ENCODE measurements around the gene COG5.
"Not testable (repeated sequence)": the region's sequence is repeated elsewhere in the genome, so short reads cannot be mapped to it uniquely, and the experiment has no call there.

Gene COG5

DNA sequence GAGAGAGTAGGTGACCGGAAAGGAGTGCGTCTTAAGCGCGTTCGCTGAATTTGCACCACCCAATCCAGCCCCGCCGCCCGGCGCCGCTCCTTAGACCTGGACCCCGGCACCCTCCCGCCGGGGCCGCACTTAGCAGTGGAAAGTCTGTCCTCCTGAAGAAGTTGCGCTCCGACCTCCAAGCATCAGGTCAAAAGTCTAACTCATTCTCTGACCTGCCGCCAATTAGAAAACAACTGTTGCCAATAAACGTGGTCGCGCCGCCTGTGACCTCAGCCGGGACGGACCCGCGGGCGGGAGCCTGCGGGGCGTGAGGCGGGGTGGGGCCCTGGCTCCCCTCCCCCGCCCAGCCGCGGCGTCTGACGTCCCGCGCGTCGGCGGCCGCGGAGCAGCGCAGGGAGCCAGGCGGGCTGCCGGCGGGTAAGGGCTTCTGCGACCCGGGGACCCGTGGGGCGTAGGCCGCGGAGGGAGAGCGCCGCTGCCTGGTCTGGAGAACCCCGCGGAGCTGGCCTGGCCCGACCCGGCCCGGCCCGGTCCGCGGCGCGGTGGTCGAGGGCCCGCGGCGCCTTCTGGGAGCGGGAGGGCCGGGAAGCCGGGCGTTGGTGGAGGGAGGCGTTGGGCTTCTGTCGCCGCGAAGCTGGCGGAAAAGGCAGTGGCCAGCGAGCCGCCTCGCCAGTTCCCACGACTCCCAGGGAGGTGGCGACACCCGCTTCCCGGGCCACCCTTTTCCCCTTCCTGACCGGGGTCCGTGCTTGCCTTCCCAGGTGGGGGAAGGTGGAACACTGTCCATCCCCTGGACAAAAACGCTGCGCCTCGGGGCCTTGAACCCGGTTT lies 16.4 kb upstream of the COG5 start, which contains the start of gene BCAP29:
BCAP29 (plus strand) TSS at position 362 of the 831 bp plus-strand sequence. CDS start 527 bp downstream, outside the sequence.
- peak; percentile 88 for DNase-seq (ENCODE audit: low spot score)

DNA sequence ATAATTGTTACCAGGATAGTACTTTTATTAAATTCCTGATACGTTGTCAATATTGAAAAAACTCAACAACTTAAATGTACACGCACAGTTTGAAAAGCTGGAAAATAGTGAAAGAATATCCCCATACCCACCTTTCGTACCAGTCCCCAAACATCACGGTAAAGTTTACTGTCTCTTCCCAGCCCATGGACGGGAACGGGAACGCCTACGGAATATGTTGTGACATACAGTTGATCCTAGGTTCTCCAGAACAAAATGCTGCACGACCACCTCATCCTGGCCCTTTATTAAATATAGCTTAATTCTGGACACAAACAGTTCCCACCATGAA lies 15.8 kb upstream of the COG5 start:
- DNase-seq (ENCODE audit: low spot score), result no peak

DNA sequence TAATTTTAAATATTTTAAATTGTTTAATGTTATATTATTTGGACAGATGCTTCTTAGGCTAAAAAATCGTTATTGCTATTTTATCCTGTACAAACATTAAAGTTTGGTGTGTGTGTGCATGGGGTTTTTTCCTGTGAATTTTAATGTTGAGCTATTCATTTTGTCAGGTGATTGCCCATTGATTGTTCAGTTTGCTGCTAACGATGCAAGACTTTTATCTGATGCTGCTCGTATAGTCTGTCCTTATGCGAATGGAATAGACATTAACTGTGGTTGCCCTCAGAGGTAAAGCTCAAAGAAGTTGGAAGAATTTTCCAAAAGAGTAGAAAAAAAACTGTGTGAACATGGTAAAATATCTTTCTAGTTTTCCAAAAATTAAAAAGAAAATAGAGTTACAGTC lies 9.8 kb upstream of the COG5 start:
- no peak for DNase-seq (ENCODE audit: low spot score)

DNA sequence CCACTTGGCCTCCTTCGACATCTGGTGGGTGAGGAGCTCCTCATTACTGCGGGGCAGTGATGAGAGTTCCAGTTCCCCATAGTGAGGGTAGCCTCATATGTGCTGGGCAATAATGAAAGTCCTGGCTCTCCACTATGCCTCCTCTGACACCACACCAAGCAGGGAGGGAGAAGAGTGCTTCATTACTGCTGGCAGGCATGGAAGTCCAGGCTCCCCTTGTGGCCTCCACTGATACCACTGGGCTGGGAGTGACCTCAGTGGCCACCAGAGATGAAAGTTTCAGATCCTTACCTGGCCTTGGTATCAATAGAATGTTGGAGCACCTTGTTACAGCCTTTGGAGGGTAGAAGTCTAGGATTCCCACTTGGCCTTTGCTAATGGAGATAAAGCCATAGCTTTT lies 6.6 kb upstream of the COG5 start:
- DNase-seq (ENCODE audit: low spot score), result no peak

DNA sequence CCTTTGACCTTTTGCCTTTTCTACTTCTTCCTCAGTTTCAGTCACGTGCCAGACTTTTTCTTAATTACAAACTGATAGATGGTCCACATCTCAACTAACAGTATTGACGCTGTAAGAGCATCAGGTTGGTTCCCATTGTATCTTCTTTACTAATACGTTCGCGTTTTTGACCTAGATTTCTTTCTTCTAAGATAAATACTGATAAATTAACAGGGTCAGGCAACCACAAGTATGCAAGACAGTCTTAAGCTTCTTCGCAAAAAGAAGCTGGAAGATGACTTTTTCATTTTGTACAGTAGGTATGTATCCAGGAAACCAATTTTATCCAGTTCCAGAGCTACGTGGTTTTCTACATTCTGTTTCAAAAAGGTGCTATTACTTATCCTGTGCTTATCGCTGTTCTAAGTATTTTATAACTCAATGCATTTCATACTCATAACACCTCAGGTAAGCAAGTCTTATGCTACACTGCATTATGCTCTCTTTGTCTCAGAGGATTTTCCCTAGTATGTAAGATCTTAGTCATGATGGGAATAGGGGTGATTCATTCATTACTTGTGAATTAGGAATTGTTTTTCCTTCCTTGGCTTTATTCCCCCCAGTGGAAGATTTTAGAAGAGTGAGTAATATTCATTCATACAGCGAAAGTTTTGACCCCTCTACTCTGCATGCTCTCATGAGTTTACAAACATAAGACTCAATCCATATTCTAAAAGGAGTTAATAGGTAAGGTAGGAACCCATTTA lies 1.0 kb upstream of the COG5 start:
- DNase-seq (ENCODE audit: low spot score), result no peak

DNA sequence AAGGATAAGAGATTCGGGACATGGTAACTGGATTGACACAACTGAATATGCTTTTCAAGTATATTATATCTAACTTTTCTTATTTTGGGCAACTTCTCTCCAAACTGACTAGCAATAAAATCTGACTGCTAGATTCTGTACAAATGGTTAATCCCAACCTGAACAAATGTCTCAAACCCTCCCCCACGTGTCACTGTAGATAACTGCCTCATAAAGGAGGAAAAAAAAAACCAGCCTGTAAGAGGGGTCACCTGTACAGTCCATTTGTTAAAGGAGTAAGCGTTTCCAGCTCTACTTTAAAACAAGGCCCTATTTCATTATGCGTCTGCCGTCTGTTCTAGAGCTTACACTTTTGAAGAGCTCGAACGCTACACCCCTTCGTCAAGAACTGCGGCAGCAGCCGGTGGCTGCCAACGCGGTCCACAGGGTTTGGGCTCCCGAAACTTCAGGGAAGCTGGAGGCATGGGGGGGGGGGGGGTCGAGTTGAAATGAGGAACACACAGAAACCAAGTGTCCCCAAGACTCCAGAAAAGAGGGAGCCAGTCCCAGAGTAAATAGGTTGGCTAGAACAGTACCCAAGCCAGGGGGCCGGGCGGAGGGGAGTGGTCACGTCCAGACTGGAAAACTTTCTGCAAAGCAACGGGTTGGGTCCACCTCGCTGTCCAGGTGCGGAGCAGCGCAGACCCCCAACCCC lies 492 bp downstream of the COG5 start:
- no peak for DNase-seq (ENCODE audit: low spot score)

DNA sequence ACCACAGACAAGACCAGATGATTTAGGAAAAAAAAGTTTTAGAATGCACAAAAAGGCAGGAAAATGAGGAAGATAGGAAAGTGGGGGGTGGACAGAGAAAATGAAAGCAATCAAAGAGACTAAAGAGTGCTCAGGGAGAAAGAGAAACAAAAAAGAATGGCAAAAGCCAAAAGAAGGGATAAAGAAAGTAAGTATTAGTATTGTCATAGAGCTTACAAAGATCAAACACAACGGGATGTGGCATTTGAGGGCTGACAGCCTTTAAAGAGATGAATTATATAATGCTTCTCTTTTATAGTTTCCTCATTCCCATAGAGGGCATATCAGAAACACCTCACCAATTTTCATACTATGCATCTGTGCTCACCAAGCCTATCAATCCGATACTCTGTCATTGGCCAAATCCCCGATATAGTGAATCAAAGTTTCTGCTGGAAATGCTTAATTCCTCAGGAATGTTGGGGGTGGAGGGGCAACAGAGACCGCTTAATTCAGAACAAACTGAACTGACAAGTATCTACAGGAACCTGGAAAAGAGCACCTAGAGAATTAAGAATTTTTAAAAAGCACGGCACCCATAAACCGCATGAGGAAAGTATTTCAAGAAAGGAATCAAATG lies 2.7 kb downstream of the COG5 start:
- DNase-seq (ENCODE audit: low spot score), result no peak

DNA sequence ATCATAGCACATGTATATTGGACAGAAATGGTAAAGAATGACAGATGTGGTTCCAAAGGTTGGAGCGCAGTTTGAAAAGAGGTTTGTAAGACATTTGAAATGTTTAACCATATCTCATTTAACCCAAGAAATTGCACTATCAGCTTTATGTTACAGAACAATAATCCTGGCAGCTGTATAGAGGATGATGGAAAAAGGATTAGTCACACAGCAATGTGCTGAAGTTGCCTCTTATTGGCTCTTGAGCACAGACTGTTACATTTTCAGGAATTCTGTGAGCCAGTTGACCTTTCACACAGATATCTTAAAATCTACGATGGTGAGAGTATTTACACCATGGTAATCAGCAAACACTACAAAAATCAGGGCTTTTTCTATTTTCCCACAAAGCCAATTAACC lies 3.9 kb downstream of the COG5 start:
- DNase-seq (ENCODE audit: low spot score), result no peak

DNA sequence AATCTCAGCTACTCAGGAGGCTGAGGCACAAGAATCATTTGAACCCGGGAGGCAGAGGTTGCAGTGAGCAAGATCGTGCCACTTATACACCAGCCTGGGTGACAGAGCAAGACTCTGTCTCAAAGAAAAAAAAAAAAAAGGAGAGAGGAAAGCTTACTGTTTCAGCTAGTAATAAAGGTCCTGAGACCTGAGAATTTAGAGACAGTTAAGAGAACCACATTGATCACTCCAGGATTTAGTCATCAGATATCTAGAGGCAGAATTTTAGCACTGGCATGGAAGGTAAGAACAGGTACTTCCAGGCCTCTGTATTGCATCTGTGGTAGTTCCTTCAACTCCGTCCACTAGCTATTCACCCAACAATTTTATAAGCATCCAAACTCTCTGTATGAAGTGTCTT lies 7.8 kb downstream of the COG5 start:
- no peak for DNase-seq (ENCODE audit: low spot score)

DNA sequence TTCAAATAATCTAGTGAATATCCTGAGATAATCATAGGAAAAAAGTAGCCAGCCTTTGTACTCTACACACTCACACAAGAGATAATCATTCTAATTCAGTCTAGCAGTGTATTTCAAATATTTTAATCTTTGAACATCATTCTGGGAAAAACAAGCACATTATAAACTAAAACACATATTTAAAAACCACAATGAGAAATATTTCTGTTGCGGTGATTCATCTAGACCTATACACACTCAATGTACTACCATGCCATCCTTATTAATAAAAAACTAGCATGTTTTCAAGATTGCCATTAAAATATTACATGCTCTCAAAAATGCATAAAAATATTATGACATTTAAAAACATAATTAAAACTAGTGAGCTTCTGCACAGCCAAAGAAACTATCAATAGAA lies 11.8 kb downstream of the COG5 start:
- no peak for DNase-seq (ENCODE audit: low spot score)

DNA sequence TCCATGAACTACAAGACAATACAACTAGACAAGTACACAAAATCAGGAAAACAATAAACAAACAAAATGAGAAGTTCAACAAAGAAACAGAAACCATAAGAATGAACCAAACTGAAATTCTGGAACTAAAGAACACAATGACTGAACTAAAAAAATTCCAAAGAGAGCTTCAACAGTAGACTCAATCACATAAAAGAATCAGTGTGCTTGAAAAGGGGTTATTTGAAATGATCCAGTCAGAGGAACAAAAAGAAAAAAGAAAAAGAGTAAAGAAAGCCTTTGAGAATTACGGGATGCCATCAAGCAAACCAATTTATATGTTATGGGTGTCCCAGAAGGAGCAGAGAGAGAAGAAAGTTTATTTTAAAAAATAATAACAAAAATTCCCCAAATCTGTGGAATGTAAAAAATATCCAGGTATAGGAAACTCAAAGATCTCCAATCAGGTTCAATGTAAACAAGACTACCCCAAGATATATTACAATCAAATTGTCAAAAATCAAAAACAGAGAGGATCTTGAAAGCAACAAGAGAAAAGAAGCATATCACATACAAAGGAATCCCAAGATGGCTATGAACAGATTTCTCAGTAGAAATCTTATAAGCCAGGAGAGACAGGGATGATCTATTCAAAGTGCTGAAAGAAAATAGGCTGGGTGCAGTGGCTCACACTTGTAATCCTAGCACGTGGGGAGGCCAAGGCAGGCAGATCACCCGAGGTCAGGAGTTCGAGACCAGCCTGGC lies 18.7 kb downstream of the COG5 start:
- no peak for DNase-seq (ENCODE audit: low spot score)

DNA sequence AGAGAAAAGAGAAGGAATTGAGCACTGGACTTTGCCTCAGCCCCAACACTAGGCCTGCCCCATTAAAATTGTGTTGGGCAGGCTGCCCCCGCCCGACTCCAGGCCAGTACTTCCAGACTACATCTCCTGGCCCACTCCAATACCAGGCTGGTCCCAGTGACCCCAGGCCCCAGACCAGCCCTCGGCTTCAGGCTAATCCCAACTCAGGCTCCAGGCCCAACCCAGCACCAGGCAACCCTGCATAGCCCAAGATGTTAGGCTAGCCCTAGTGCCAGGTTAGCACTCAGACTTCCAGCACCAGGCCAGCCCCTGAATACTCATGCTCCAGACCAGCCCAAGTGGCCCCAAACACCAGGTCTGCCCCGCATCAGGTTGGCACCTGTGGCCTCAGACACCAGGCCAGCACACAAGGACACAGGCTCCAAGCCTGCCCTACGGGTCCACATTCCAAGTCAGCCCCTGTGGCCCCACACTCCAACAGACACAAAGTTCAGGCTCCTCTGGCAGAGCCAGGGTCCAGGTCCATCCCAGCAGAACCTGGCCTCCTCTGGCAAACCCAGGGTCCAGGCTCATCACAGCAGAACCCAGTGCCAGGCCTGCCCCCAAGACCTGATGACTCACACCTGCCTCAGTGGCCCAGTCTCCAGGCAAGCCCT lies 20.3 kb downstream of the COG5 start:
- DNase-seq (ENCODE audit: low spot score), result no peak

DNA sequence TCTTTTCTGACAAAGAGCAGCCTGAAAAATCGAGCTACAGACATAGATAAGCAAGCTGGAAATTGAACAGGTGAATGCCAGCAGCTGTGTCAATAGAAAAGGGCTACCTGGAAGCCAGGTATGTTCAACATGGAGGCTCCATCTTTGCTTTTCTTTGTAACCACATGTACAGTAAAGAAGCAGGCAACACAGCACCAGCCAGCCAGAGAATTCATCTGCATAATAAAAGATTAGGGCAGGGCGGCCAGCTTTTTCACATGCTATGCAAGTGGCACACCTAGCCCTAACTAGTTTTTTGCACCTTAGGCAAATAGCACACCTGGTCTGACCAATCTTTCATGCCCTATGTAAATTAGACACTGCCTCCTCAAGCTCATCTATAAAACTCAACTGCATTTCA lies 25.7 kb downstream of the COG5 start:
- DNase-seq (ENCODE audit: low spot score), result no peak

DNA sequence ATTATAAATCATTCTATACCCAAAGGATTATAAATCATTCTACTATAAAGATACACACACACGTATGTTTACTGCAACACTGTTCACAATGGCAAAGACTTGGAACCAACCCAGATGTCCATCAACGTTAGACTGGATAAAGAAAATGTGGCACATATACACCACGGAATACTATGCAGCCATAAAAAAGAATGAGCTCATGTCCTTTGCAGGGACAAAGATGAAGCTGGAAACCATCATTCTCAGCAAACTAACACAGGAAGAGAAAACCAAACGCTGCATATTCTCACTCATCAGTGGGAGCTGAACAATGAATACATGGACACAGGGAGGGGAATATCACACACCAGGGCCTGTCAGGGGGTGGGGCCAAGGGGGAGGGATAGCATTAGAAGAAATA lies 26.5 kb downstream of the COG5 start:
- DNase-seq (ENCODE audit: low spot score), result not testable (repeated sequence)

DNA sequence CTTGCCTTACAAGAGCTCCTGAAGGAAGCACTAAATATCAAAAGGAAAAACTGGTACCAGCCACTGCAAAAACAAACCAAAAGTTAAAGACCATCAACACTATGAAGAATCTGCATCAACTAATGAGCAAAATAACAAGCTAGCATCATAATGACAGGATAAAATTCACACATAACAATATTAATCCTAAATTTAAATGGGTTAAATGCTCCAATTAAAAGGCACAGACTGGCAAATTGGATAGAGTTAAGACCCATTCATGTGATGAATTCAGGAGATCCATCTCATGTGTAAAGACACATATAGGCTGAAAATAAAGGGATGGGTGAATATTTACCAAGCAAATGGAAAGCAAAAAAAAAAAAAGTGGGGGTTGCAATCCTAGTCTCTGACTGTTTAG lies 29.6 kb downstream of the COG5 start:
- no peak for DNase-seq (ENCODE audit: low spot score)

DNA sequence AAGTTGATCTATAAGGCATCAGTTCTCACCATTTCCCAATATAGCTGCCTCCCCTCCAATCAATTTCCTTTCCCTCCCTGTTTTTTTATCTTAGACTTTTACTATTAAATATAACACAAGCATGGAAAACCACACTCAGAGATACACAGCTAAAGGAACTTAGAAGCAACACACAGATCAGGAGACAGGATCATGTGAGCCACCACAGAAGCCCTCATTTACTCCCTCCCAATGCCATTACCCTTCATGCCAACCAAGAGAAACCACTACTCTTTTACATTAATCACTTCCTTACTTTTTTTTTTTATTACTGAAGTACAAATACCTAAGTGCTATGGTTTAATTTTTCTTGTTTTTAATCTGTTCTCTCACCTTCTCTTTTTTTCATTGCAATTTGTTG lies 33.0 kb downstream of the COG5 start:
- no peak for DNase-seq (ENCODE audit: low spot score)

DNA sequence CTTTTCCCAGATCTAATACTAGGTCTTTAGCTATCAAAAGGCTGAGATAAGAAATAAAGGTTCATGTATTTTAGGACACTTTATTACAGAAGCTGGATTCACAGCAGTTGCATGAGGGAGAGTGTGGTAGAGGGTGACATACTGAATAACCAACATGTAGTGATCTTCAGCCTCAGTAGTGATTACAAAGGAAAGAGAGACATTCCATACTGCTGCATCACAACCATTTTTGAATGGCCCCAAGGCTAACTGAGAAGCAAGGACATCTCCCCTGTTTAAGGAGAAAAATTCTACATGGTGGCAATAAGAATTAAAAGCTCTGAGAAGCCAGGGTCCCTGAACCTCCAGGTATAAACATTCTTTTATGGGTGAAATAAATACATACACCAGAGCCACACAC lies 35.3 kb downstream of the COG5 start:
- no peak for DNase-seq (ENCODE audit: low spot score)

DNA sequence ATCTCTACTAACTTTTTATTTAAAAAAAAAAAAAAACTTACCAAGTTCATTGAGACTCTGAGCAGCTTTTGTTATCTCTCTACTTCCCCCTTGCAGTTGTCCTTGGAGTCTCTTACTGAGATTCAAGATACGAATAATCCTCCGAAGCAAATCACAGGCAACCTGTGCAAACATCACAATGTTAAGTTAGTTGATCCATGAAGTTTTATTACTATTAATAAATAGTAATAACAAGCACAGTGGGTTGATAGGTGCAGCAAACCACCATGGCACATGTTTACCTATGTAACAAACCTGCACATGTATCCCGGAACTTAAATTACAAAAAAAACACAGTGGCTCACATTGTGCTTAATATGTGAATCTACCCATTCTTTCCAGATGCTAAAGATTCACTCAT lies 36.5 kb downstream of the COG5 start:
- DNase-seq (ENCODE audit: low spot score), result no peak

DNA sequence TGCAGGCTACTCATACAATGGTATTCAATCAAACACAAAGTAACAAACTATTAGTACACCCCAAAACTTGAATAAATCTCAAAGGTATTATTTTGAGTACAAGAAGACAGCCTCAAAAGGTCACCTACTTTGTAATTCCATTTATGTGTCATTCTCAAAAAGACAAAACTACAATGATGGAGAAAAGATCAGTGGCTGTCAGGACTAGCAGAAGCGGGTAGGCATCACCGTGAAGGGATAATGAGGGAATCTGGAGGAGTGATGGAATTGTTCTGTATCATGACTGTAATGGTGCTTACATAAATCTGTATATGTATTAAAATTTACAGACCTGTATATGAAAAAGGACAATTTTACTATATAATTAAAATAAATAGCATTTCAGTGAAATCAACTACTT lies 37.0 kb downstream of the COG5 start:
- no peak for DNase-seq (ENCODE audit: low spot score)

DNA sequence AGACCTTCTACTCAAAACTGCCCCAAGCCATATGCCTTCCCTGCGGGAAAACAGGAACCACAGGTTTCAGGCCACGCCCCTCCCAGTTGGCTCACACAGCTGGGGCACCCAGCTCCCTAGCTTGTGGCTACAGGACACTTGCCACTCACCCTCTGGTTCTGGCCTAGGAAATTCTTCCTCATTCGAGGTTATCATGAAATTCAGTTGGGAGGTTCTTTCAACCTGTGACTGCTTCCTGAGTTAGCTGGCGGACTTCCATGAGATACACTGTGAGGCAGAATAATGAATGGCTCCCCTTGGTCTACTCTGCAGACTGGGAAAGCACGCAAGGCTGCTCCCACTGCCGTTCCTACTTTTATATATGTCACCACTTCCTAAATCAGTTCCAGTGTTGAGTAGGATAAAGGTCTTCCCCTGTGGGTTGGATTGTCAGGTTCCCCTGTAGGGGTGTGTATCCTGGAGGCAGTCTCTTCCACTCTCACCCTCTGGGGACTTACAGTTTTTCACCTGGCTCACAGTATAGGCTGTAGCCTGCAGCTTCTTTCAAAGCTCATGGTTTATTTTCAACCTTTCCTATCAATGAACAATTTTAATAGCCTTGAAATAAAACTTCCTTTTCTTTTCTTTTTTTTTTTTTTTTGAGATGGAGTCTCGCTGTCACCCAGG lies 56.9 kb downstream of the COG5 start:
- DNase-seq (ENCODE audit: low spot score), result peak; percentile 32

Data from D341Med (cell line).